H9 (cell line): Measurements from ENCODE around the gene TUT4. TPM values are rescaled to one million over a fixed set of nuclear protein-coding genes. Genes with fewer than 3 reads are reported as not detected.

Source experiments
- DNase-seq: peaks from one replicate; pipeline ENCODE4 v3.0.0-alpha.2; 2017
- H2AFZ ChIP-seq: one replicate; pipeline ENCODE4 v1.6.1; 2013; ENCODE audit warnings: mild to moderate bottlenecking, low read length, control low read depth, moderate library complexity
- H2AK5ac ChIP-seq: 2 replicates; pipeline ENCODE4 v1.6.1; 2013; ENCODE audit warnings: low read length, control low read depth, mixed read lengths; ENCODE audit not compliant: insufficient read length
- H2BK120ac ChIP-seq: one replicate; pipeline ENCODE4 v1.6.1; 2013; ENCODE audit warnings: low read depth, mild to moderate bottlenecking, low read length, control low read depth, inconsistent platforms; ENCODE audit not compliant: poor library complexity, severe bottlenecking
- H2BK12ac ChIP-seq: 2 replicates; pipeline ENCODE4 v1.6.1; 2013; ENCODE audit warnings: low read length, control low read depth, mixed read lengths, low read depth; ENCODE audit not compliant: insufficient read length
- H2BK15ac ChIP-seq: 2 replicates; pipeline ENCODE4 v1.6.1; 2013; ENCODE audit warnings: low read depth, low read length, control low read depth
- H2BK20ac ChIP-seq: one replicate; pipeline ENCODE4 v1.6.1; 2013; ENCODE audit warnings: low read depth, mild to moderate bottlenecking, low read length, control low read depth, inconsistent platforms; ENCODE audit not compliant: poor library complexity, severe bottlenecking
- H2BK5ac ChIP-seq: 2 replicates; pipeline ENCODE4 v1.6.1; 2013; ENCODE audit warnings: low read length, control low read depth, mixed read lengths; ENCODE audit not compliant: insufficient read length
- H3K14ac ChIP-seq: 2 replicates; pipeline ENCODE4 v1.6.1; 2013; ENCODE audit warnings: low read length, control low read depth; ENCODE audit not compliant: insufficient read depth
- H3K18ac ChIP-seq: 2 replicates; pipeline ENCODE4 v1.6.1; 2013; ENCODE audit warnings: low read depth, mild to moderate bottlenecking, mixed read lengths, low read length, control low read depth; ENCODE audit not compliant: insufficient read length
- H3K23ac ChIP-seq: 2 replicates; pipeline ENCODE4 v1.6.1; 2013; ENCODE audit warnings: low read length, control low read depth, mixed read lengths, low read depth; ENCODE audit not compliant: insufficient read length
- H3K23me2 ChIP-seq: 2 replicates; pipeline ENCODE4 v1.6.1; 2013; ENCODE audit warnings: low read depth, mild to moderate bottlenecking, mixed read lengths, low read length, control low read depth; ENCODE audit not compliant: insufficient read length, poor library complexity, severe bottlenecking
- H3K27ac ChIP-seq: 2 replicates; pipeline ENCODE4 v1.5.1; 2013; ENCODE audit warnings: low read length, control low read depth, mixed read lengths, low read depth; ENCODE audit not compliant: insufficient read length
- H3K27me3 ChIP-seq: 2 replicates; pipeline ENCODE4 v1.6.1; 2013; ENCODE audit warnings: low read length, control low read depth, inconsistent platforms; ENCODE audit not compliant: insufficient read depth
- H3K4ac ChIP-seq: 2 replicates; pipeline ENCODE4 v1.6.1; 2013; ENCODE audit warnings: low read depth, mild to moderate bottlenecking, control low read depth, inconsistent platforms, low read length, moderate library complexity
- H3K4me1 ChIP-seq: 2 replicates; pipeline ENCODE4 v1.6.1; 2013; ENCODE audit warnings: low read length, control low read depth, inconsistent platforms; ENCODE audit not compliant: insufficient read depth
- H3K4me2 ChIP-seq: 2 replicates; pipeline ENCODE4 v1.6.1; 2013; ENCODE audit warnings: low read length, control low read depth, mixed read lengths; ENCODE audit not compliant: insufficient read length, insufficient read depth
- H3K56ac ChIP-seq: 2 replicates; pipeline ENCODE4 v1.6.1; 2013; ENCODE audit warnings: low read depth, mild to moderate bottlenecking, mixed read lengths, low read length, control low read depth; ENCODE audit not compliant: insufficient read length
- H3K79me1 ChIP-seq: 2 replicates; pipeline ENCODE4 v1.6.1; 2013; ENCODE audit warnings: low read depth, mild to moderate bottlenecking, moderate library complexity, low read length, control low read depth, inconsistent platforms; ENCODE audit not compliant: insufficient read depth, poor library complexity, severe bottlenecking
- H3K79me2 ChIP-seq: 2 replicates; pipeline ENCODE4 v1.6.1; 2013; ENCODE audit warnings: low read length, control low read depth, inconsistent platforms; ENCODE audit not compliant: insufficient read depth
- H3K9ac ChIP-seq: 2 replicates; pipeline ENCODE4 v1.6.1; 2013; ENCODE audit warnings: low read length, control low read depth, mixed read lengths; ENCODE audit not compliant: insufficient read length; ENCODE audit errors: extremely low read depth
- H3K9me3 ChIP-seq: one replicate; pipeline ENCODE4 v1.6.1; 2013; ENCODE audit warnings: low read depth, low read length, inconsistent platforms; ENCODE audit not compliant: control insufficient read depth
- H3T11ph ChIP-seq: one replicate; pipeline ENCODE4 v1.6.1; 2013; ENCODE audit warnings: mild to moderate bottlenecking, low read length, control low read depth, inconsistent platforms
- H4K20me1 ChIP-seq: one replicate; pipeline ENCODE4 v1.6.1; 2013; ENCODE audit not compliant: control insufficient read depth, insufficient read length, insufficient read depth
- H4K5ac ChIP-seq: 2 replicates; pipeline ENCODE4 v1.6.1; 2013; ENCODE audit warnings: low read depth, mild to moderate bottlenecking, mixed read lengths, low read length, control low read depth; ENCODE audit not compliant: insufficient read length
- H4K8ac ChIP-seq: replicated peaks from 2 replicates; pipeline ENCODE4 v1.6.1; 2013; ENCODE audit warnings: low read length, control low read depth, mixed read lengths, low read depth; ENCODE audit not compliant: insufficient read length
- H4K91ac ChIP-seq: 2 replicates; pipeline ENCODE4 v1.6.1; 2013; ENCODE audit warnings: low read depth, mild to moderate bottlenecking, moderate library complexity, mixed read lengths, low read length, control low read depth; ENCODE audit not compliant: insufficient read length
- H3K27ac Mint-ChIP-seq, 3 experiments: 2 replicates in 2 of 3; 3 replicates in 1 of 3; pipeline ENCODE4 v1.8.0; 2020 to 2021; ENCODE audit warnings: mixed read lengths in 3 of 3, mild to moderate bottlenecking in 1 of 3, moderate library complexity in 1 of 3
- H3K27me3 Mint-ChIP-seq: 2 replicates; pipeline ENCODE4 v1.8.0; 2021; ENCODE audit warnings: low read depth, mild to moderate bottlenecking, moderate library complexity, mixed read lengths
- H3K36me3 Mint-ChIP-seq, 3 experiments: 2 replicates in 2 of 3; 3 replicates in 1 of 3; pipeline ENCODE4 v1.8.0; 2020 to 2021; ENCODE audit warnings: low read depth in 3 of 3, mixed read lengths in 3 of 3; ENCODE audit not compliant: insufficient read depth in 1 of 3
- H3K4me1 Mint-ChIP-seq, 2 experiments: 2 replicates each; pipeline ENCODE4 v1.8.0; 2020; ENCODE audit warnings: mixed read lengths in 2 of 2
- H3K4me3 Mint-ChIP-seq, 2 experiments: 2 replicates in 1 of 2; 3 replicates in 1 of 2; pipeline ENCODE4 v1.8.0; 2020 to 2021; ENCODE audit warnings: mild to moderate bottlenecking in 2 of 2, mixed read lengths in 2 of 2, moderate library complexity in 1 of 2
- H3K9me3 Mint-ChIP-seq, 2 experiments: 2 replicates in 1 of 2; 3 replicates in 1 of 2; pipeline ENCODE4 v1.8.0; 2020; ENCODE audit warnings: mild to moderate bottlenecking in 2 of 2, mixed read lengths in 2 of 2, moderate library complexity in 1 of 2
- CTCF ChIP-seq: fragments of 200-600 bp; sonication (generic); conservative IDR thresholded peaks from 3 replicates; pipeline ENCODE4 v1.8.0; 2021; ENCODE audit warnings: antibody characterized with exemption, mild to moderate bottlenecking
- WGBS: extraction: QIAGEN DNeasy Blood & Tissue Kit; methylation state at CpG from one replicate; pipeline ENCODE4 v1.1.7; 2013; ENCODE audit warnings: missing lambda C conversion rate, low lambda C conversion rate, mixed read lengths; ENCODE audit not compliant: insufficient read length; ENCODE audit errors: extremely low coverage; 5-methylcytosine and 5-hydroxymethylcytosine counted together
- total RNA-seq: library from RNA; stranded (reverse); gene quantifications from 2 replicates; pipeline ENCODE4 v1.2.1, GENCODE V29; 2021

TUT4 gene
- total RNA-seq, 1 experiment from 2014 or later, result 59.3 TPM

- H3K27me3 ChIP-seq, result no peaks in the 10 kb centered on the region
- peaks cover 2% of the 10 kb centered on the region in 2 experiments; a peak in 1 of 5 replicates for H3K9me3 Mint-ChIP-seq
- H3K9ac ChIP-seq, result no peak overlapping the region
- no peaks in the 10 kb centered on the region for H3K9me3 ChIP-seq
- no peak overlapping the region for H3T11ph ChIP-seq
- H2BK5ac ChIP-seq, result no peak overlapping the region
- H3K14ac ChIP-seq, result no peak overlapping the region
- H3K36me3 Mint-ChIP-seq, result no peaks in the 10 kb centered on the region
- no peak overlapping the region for H3K4me3 Mint-ChIP-seq
- no CpG with 5 or more reads among the region's 2 CpGs for WGBS
- H3K27me3 Mint-ChIP-seq, result peaks cover 2% of the 10 kb centered on the region; the same call in 1 of the 2 replicates
- no peak overlapping the region for H3K27ac Mint-ChIP-seq
- no peak overlapping the region for H3K56ac ChIP-seq
- DNase-seq, result no peak
- H3K4me2 ChIP-seq, result no peak overlapping the region
- H3K23ac ChIP-seq, result no peak overlapping the region
- H3K79me2 ChIP-seq, result no peaks in the 10 kb centered on the region
- H3K4ac ChIP-seq, result no peak overlapping the region
- no peak overlapping the region for H4K5ac ChIP-seq
- no peak overlapping the region for H2BK15ac ChIP-seq
- H3K18ac ChIP-seq, result no peak overlapping the region
- no peak overlapping the region for H4K91ac ChIP-seq
- H3K27ac ChIP-seq, result no peak overlapping the region
- no peaks in the 10 kb centered on the region for H4K20me1 ChIP-seq
- no peak overlapping the region for H2AK5ac ChIP-seq
- H2AFZ ChIP-seq, result no peak overlapping the region
- no peak overlapping the region for H2BK120ac ChIP-seq
- no peak overlapping the region for H2BK12ac ChIP-seq
- H3K4me1 Mint-ChIP-seq, result peaks cover 14 to 15% of the 10 kb centered on the region in 2 experiments
- TF ChIP-seq CTCF, result no peak
- peaks cover 4% of the 10 kb centered on the region for H3K23me2 ChIP-seq
- H3K4me1 ChIP-seq, result peaks cover 5% of the 10 kb centered on the region; the same call in 1 of the 2 replicates
- H2BK20ac ChIP-seq, result no peak overlapping the region
- H3K79me1 ChIP-seq, result no peaks in the 10 kb centered on the region
- H4K8ac ChIP-seq, result no peak overlapping the region
These were observed 6.0 kb upstream of the TUT4 start for GRCh38 chr1:52558941-52559340.
